Liver (tissue), 9 donors: ENCODE measurements around the gene BATF. TPM values are rescaled to one million over a fixed set of nuclear protein-coding genes. Genes with fewer than 3 reads are reported as not detected.
A peak's percentile ranks its signal among the peaks of the same experiment; 100 is the strongest.

ENCODE experiments used
- DNase-seq: peaks from one replicate; pipeline ENCODE4 v3.0.0-alpha.2; 2017; ENCODE audit warnings: low spot score
- H3K27ac ChIP-seq, 2 donors: one replicate each; pipeline ENCODE4 v1.7.0; 2013; ENCODE audit warnings: inconsistent platforms in 2 of 2, low read length in 2 of 2, control low read depth in 1 of 2, low read depth in 1 of 2, mild to moderate bottlenecking in 1 of 2
- H3K27me3 ChIP-seq, 4 donors: one replicate each; pipeline versions ENCODE4 v1.6.1 to v1.7.0; 2013; ENCODE audit warnings: low read length in 3 of 4, inconsistent platforms in 1 of 4, mild to moderate bottlenecking in 1 of 4, moderate library complexity in 1 of 4; ENCODE audit not compliant: control insufficient read depth in 4 of 4, insufficient read depth in 4 of 4
- H3K36me3 ChIP-seq, 4 donors: one replicate each; pipeline versions ENCODE4 v1.6.1 to v1.7.0; 2013; ENCODE audit warnings: low read length in 3 of 4, mild to moderate bottlenecking in 3 of 4, low read depth in 1 of 4, moderate library complexity in 1 of 4; ENCODE audit not compliant: control insufficient read depth in 4 of 4, insufficient read depth in 3 of 4
- H3K4me1 ChIP-seq, 4 donors: one replicate each; pipeline versions ENCODE4 v1.6.1 to v1.7.0; 2013; ENCODE audit warnings: low read length in 3 of 4, mild to moderate bottlenecking in 3 of 4, moderate library complexity in 1 of 4; ENCODE audit not compliant: control insufficient read depth in 4 of 4, insufficient read depth in 4 of 4
- H3K4me3 ChIP-seq, 3 donors: one replicate each; pipeline versions ENCODE4 v1.6.1 to v1.7.0; 2013; ENCODE audit warnings: low read length in 3 of 3, control low read depth in 1 of 3, low read depth in 1 of 3, mild to moderate bottlenecking in 1 of 3
- H3K9ac ChIP-seq, 2 donors: one replicate each; pipeline ENCODE4 v1.7.0; 2013; ENCODE audit warnings: low read length in 2 of 2, mild to moderate bottlenecking in 2 of 2, moderate library complexity in 2 of 2, control low read depth in 1 of 2, low read depth in 1 of 2
- H3K9me3 ChIP-seq, 4 donors: one replicate each; pipeline versions ENCODE4 v1.6.1 to v1.7.0; 2013; ENCODE audit warnings: low read length in 3 of 4; ENCODE audit not compliant: control insufficient read depth in 4 of 4
- ATF3 ChIP-seq: IDR thresholded peaks from 2 replicates; pipeline ENCODE4 v1.6.1; 2016; ENCODE audit warnings: antibody characterized with exemption
- CTCF ChIP-seq: fragments of 150-350 bp; IDR thresholded peaks from 2 replicates; pipeline ENCODE4 v1.5.1; 2017; ENCODE audit warnings: improper control_type of control experiment, low read depth, low read length; ENCODE audit not compliant: missing input control
- EGR1 ChIP-seq, 2 donors: IDR thresholded peaks; 2 replicates each; pipeline ENCODE4 v1.6.1; 2016 to 2018; ENCODE audit warnings: antibody characterized with exemption in 2 of 2, low read depth in 2 of 2
- FOXA1 ChIP-seq: IDR thresholded peaks from 2 replicates; pipeline ENCODE4 v1.6.1; 2016; ENCODE audit warnings: antibody characterized with exemption
- FOXA2 ChIP-seq: IDR thresholded peaks from 2 replicates; pipeline ENCODE4 v1.6.1; 2016; ENCODE audit warnings: antibody characterized with exemption
- GABPA ChIP-seq, 2 donors: IDR thresholded peaks in 1 of 2; conservative IDR thresholded peaks in 1 of 2; 2 replicates each; pipeline ENCODE4 v1.6.1; 2016; ENCODE audit warnings: antibody characterized with exemption in 2 of 2, mild to moderate bottlenecking in 1 of 2, moderate library complexity in 1 of 2
- HNF4A ChIP-seq, 2 donors: conservative IDR thresholded peaks; 2 replicates each; pipeline ENCODE4 v1.6.1; 2016; ENCODE audit warnings: antibody characterized with exemption in 2 of 2, mild to moderate bottlenecking in 2 of 2
- HNF4G ChIP-seq: IDR thresholded peaks from 2 replicates; pipeline ENCODE4 v1.6.1; 2016; ENCODE audit warnings: antibody characterized with exemption
- JUND ChIP-seq, 2 donors: IDR thresholded peaks; 2 replicates each; pipeline ENCODE4 v1.6.1; 2016; ENCODE audit warnings: antibody characterized with exemption in 2 of 2
- MAX ChIP-seq: IDR thresholded peaks from 2 replicates; pipeline ENCODE4 v1.6.1; 2016; ENCODE audit warnings: antibody characterized with exemption
- NR2F2 ChIP-seq: IDR thresholded peaks from 2 replicates; pipeline ENCODE4 v1.6.1; 2016; ENCODE audit warnings: antibody characterized with exemption
- RAD21 ChIP-seq, 2 donors: IDR thresholded peaks; 2 replicates each; pipeline ENCODE4 v1.6.1; 2016; ENCODE audit warnings: antibody characterized with exemption in 2 of 2, mild to moderate bottlenecking in 2 of 2
- REST ChIP-seq: IDR thresholded peaks from 2 replicates; pipeline ENCODE4 v1.6.1; 2016; ENCODE audit warnings: antibody characterized with exemption, mild to moderate bottlenecking
- RXRA ChIP-seq, 2 donors: IDR thresholded peaks; 2 replicates each; pipeline ENCODE4 v1.6.1; 2017 to 2018; ENCODE audit warnings: antibody characterized with exemption in 2 of 2, mild to moderate bottlenecking in 1 of 2
- SP1 ChIP-seq: IDR thresholded peaks from 2 replicates; pipeline ENCODE4 v1.6.1; 2018; ENCODE audit warnings: antibody characterized with exemption, mild to moderate bottlenecking
- TAF1 ChIP-seq: conservative IDR thresholded peaks from 2 replicates; pipeline ENCODE4 v1.6.1; 2016; ENCODE audit warnings: antibody characterized with exemption, mild to moderate bottlenecking
- YY1 ChIP-seq: IDR thresholded peaks from 2 replicates; pipeline ENCODE4 v1.6.1; 2016; ENCODE audit warnings: antibody characterized with exemption, mild to moderate bottlenecking
- ZBTB33 ChIP-seq: IDR thresholded peaks from 2 replicates; pipeline ENCODE4 v1.6.1; 2016; ENCODE audit warnings: antibody characterized with exemption
- WGBS: extraction: QIAGEN DNeasy Blood & Tissue Kit; methylation state at CpG from one replicate; pipeline ENCODE4 v1.1.7; 2013; 5-methylcytosine and 5-hydroxymethylcytosine counted together
- polyA plus RNA-seq, 2 donors: library from polyadenylated mRNA; stranded (reverse) in 1 of 2; unstranded in 1 of 2; fragments of 200-250 nt in 1 of 2; fragments of >200 nt in 1 of 2; fragmentation: Nextera tagmentation in 1 of 2; extraction: Ambion mirVana in 1 of 2; gene quantifications; one replicate each; pipeline versions ENCODE4 v1.2.1 to v1.2.3, GENCODE V29; 2013 to 2015
- total RNA-seq, 2 donors: library from RNA; depleted of rRNA; stranded (reverse); fragments of >200 nt; gene quantifications; one replicate each; pipeline ENCODE4 v1.2.3, GENCODE V29; 2014
- donor health status: healthy.
- donor health status: healthy.
- donor health status: healthy.
- donor health status: healthy.
- donor health status: healthy.

Gene BATF
- total and polyA plus RNA-seq, 4 donors = 0.77 to 2.1 (median 1.0) TPM

GRCh38 chr14:75579882-75580281, 57.6 kb downstream of the BATF start:
- 35% methylated on average over 3 of the region's 3 CpGs for WGBS
- Histone ChIP-seq H3K4me1 (peaks cover 3 to 37% (median 25%) of the 10 kb centered on the region in 4 donors), H3K9ac (peak overlapping the region; percentile 60 to 66), H3K4me3 (peak overlapping the region; percentile 68 to 99 (median 73)), H3K9me3 (no peaks in the 10 kb centered on the region), H3K27ac (peak overlapping the region in 1 of 2 donors; percentile 89), H3K36me3 (no peaks in the 10 kb centered on the region), H3K27me3 (no peaks in the 10 kb centered on the region)
- TF ChIP-seq RXRA (IDR thresholded peaks at IDR 0.05) (peak in 1 of 2 donors; percentile 31), TAF1 (no peak), REST (peak; percentile 33), CTCF (no peak), HNF4A (conservative IDR thresholded peaks at IDR 0.05) (peak in 1 of 2 donors; percentile 13), RAD21 (IDR thresholded peaks at IDR 0.05) (peak; percentile 13 to 60), MAX (peak; percentile 34)
- no peak for DNase-seq

GRCh38 chr14:75587388-75587787, 65.1 kb downstream of the BATF start:
- no peak overlapping the region for H3K4me3 ChIP-seq
- H3K27ac ChIP-seq = no peak overlapping the region
- TF ChIP-seq HNF4A (conservative IDR thresholded peaks at IDR 0.05) (no peak), HNF4G (no peak), EGR1 (IDR thresholded peaks at IDR 0.05; ENCODE audit: low read depth in 2 of 2) (no peak), SP1 (no peak), MAX (no peak), NR2F2 (no peak), RAD21 (IDR thresholded peaks at IDR 0.05) (no peak), YY1 (no peak), ZBTB33 (no peak), TAF1 (no peak), CTCF (no peak), ATF3 (no peak), FOXA1 (no peak), JUND (IDR thresholded peaks at IDR 0.05) (no peak), RXRA (IDR thresholded peaks at IDR 0.05) (no peak), REST (no peak), FOXA2 (no peak), GABPA (IDR thresholded peaks at IDR 0.05 in 1 of 2, conservative IDR thresholded peaks at IDR 0.05 in 1 of 2) (no peak)
- no peak overlapping the region for H3K9ac ChIP-seq
- no peak for DNase-seq
- H3K36me3 ChIP-seq = peaks cover 0 to 2% (median 0%) of the 10 kb centered on the region in 4 donors
- H3K27me3 ChIP-seq = no peaks in the 10 kb centered on the region
- H3K9me3 ChIP-seq = no peaks in the 10 kb centered on the region
- H3K4me1 ChIP-seq = peaks cover 0 to 7% (median 4%) of the 10 kb centered on the region in 4 donors
